ENCODE data around the gene ZBTB9.

DNA sequence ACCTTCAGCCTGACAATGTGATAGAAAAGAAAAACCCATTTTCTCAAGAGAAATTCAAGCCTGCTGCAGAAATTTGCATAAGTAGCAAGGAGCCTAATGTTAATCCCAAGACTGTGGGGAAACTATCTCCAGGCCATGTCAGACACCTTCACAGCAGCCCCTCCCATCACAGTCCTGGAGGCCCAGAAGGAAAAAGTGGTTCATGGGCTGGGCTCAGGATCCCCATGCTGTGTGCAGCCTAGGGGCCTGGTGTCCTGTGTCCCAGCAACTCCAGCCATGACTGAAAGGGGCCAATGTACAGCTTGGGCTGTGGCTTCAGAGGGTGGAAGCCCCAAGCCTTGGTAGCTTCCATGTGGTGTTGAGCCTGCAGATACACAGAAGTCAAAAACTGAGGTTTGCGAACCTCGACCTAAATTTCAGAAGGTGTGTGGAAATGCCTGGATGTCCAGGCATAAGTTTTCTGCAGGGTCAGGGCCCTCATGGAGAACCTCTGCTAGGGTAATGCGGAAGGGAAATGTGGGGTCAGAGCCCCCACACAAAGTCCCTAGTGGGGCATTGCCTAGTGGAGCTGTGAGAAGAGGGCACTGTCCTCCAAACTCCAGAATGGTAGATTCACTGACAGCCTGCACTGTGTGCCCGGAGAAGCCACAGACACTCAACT, 11.8 kb downstream of the ZBTB9 start:
- TF ChIP-seq, protein P1, sequence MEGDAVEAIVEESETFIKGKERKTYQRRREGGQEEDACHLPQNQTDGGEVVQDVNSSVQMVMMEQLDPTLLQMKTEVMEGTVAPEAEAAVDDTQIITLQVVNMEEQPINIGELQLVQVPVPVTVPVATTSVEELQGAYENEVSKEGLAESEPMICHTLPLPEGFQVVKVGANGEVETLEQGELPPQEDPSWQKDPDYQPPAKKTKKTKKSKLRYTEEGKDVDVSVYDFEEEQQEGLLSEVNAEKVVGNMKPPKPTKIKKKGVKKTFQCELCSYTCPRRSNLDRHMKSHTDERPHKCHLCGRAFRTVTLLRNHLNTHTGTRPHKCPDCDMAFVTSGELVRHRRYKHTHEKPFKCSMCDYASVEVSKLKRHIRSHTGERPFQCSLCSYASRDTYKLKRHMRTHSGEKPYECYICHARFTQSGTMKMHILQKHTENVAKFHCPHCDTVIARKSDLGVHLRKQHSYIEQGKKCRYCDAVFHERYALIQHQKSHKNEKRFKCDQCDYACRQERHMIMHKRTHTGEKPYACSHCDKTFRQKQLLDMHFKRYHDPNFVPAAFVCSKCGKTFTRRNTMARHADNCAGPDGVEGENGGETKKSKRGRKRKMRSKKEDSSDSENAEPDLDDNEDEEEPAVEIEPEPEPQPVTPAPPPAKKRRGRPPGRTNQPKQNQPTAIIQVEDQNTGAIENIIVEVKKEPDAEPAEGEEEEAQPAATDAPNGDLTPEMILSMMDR (IDR thresholded peaks at IDR 0.05; ENCODE audit: low read length): no peak
- TF ChIP-seq EZH2 (IDR thresholded peaks at IDR 0.05; ENCODE audit: borderline replicate concordance, low read length): no peak

All from OCI-LY1 (cell line).